ENCODE data around the gene GRHL1. TPM values are rescaled to one million over a fixed set of nuclear protein-coding genes. Genes with fewer than 3 reads are reported as not detected.

GRHL1 gene
- total RNA-seq, 1 donor from 2014 or later = 1.1 TPM

- intact Hi-C loops (cut with DNase I) = no loop called here
- no peak for DNase-seq (ENCODE audit: low spot score)
Observed at GRCh38 chr2:9970200-9971044, 18.9 kb downstream of the GRHL1 start.

GRCh38 chr2:9971105-9971818 is 19.8 kb downstream of the GRHL1 start:
- intact Hi-C loops (cut with DNase I) = no loop called here
- no peak for DNase-seq (ENCODE audit: low spot score)

GRCh38 chr2:9971890-9972289 is 20.4 kb downstream of the GRHL1 start:
- intact Hi-C loops (cut with DNase I) = no loop called here
- DNase-seq (ENCODE audit: low spot score) = no peak

- DNase-seq (ENCODE audit: low spot score) = no peak
- intact Hi-C loops (cut with DNase I) = no loop called here
Observed at GRCh38 chr2:9972621-9973479, 21.4 kb downstream of the GRHL1 start.

GRCh38 chr2:9973690-9974089 is 22.2 kb downstream of the GRHL1 start:
- DNase-seq (ENCODE audit: low spot score) = no peak
- intact Hi-C loops (cut with DNase I) = no loop called here

GRCh38 chr2:9974343-9974742 is 22.9 kb downstream of the GRHL1 start:
- intact Hi-C loops (cut with DNase I) = no loop called here
- DNase-seq (ENCODE audit: low spot score) = no peak

GRCh38 chr2:9975328-9975727 is 23.8 kb downstream of the GRHL1 start:
- no peak for DNase-seq (ENCODE audit: low spot score)
- intact Hi-C loops (cut with DNase I) = no loop called here

- DNase-seq (ENCODE audit: low spot score) = no peak
- intact Hi-C loops (cut with DNase I) = no loop called here
Observed at GRCh38 chr2:9975805-9976447, 24.4 kb downstream of the GRHL1 start.

- DNase-seq (ENCODE audit: low spot score) = no peak
- intact Hi-C loops (cut with DNase I) = loop anchor here (5.0 to 10.0 kb wide), 2 partner anchors 138 to 165 kb away; partner anchors contain the start of gene TAF1B
Observed at GRCh38 chr2:9979977-9980376, 28.5 kb downstream of the GRHL1 start.

- no peak for DNase-seq (ENCODE audit: low spot score)
- intact Hi-C loops (cut with DNase I) = loop anchor here (5.0 to 10.0 kb wide), 2 partner anchors 138 to 166 kb away; partner anchors contain the start of gene TAF1B
Observed at GRCh38 chr2:9980520-9980919, 29.0 kb downstream of the GRHL1 start.

GRCh38 chr2:9981655-9982054 is 30.2 kb downstream of the GRHL1 start:
- DNase-seq (ENCODE audit: low spot score) = no peak
- intact Hi-C loops (cut with DNase I) = loop anchor here (5.0 to 10.0 kb wide), 2 partner anchors 139 to 167 kb away; partner anchors contain the start of gene TAF1B

GRCh38 chr2:9982248-9982647 is 30.8 kb downstream of the GRHL1 start:
- intact Hi-C loops (cut with DNase I) = loop anchor here (5.0 to 10.0 kb wide), 2 partner anchors 140 to 167 kb away; partner anchors contain the start of gene TAF1B

GRCh38 chr2:9982891-9983290 is 31.4 kb downstream of the GRHL1 start:
- intact Hi-C loops (cut with DNase I) = loop anchor here (5.0 to 10.0 kb wide), 2 partner anchors 141 to 168 kb away; partner anchors contain the start of gene TAF1B
- no peak for DNase-seq (ENCODE audit: low spot score)

More at GRCh38 chr2:9982248-9982647, 30.8 kb downstream of the GRHL1 start:
- DNase-seq (ENCODE audit: low spot score) = no peak

GRCh38 chr2:9983401-9984216 is 32.1 kb downstream of the GRHL1 start:
- DNase-seq (ENCODE audit: low spot score) = peak; percentile 41
- intact Hi-C loops (cut with DNase I) = loop anchor here (2.0 to 10.0 kb wide), 3 partner anchors 63 to 169 kb away; partner anchors contain the start of gene TAF1B

- intact Hi-C loops (cut with DNase I) = loop anchor here (2.0 to 10.0 kb wide), 3 partner anchors 63 to 169 kb away; partner anchors contain the start of gene TAF1B
- DNase-seq (ENCODE audit: low spot score) = peak; percentile 63
Observed at GRCh38 chr2:9984217-9984739, 32.8 kb downstream of the GRHL1 start.

GRCh38 chr2:9984871-9985480 is 33.5 kb downstream of the GRHL1 start:
- intact Hi-C loops (cut with DNase I) = loop anchor here (2.0 to 10.0 kb wide), 3 partner anchors 62 to 170 kb away; partner anchors contain the start of gene TAF1B
- DNase-seq (ENCODE audit: low spot score) = no peak
